Neutrophil (primary cell): ENCODE measurements around the gene BMAL1.

Experiments
- H3K27ac ChIP-seq: fragments of 200-600 bp; sonication (generic); 2 replicates; pipeline ENCODE4 v1.5.1; 2016; ENCODE audit warnings: mild to moderate bottlenecking, moderate library complexity
- H3K27me3 ChIP-seq: fragments of 200-600 bp; sonication (generic); 2 replicates; pipeline ENCODE4 v1.6.0; 2016; ENCODE audit warnings: mild to moderate bottlenecking
- H3K36me3 ChIP-seq: fragments of 200-600 bp; sonication (generic); 2 replicates; pipeline ENCODE4 v1.5.1; 2017
- H3K4me1 ChIP-seq, 2 experiments: fragments of 200-600 bp in 1 of 2; sonication (generic) in 1 of 2; 1 replicate in 1 of 2; 2 replicates in 1 of 2; pipeline versions ENCODE4 v1.5.1 to v1.6.1; 2013 to 2016; ENCODE audit warnings: low read depth in 1 of 2, low read length in 1 of 2, mild to moderate bottlenecking in 1 of 2, moderate library complexity in 1 of 2; ENCODE audit not compliant: control insufficient read depth in 1 of 2, insufficient read depth in 1 of 2
- H3K4me3 ChIP-seq, 2 experiments: fragments of 200-600 bp in 1 of 2; sonication (generic) in 1 of 2; 1 replicate in 1 of 2; 2 replicates in 1 of 2; pipeline ENCODE4 v1.5.1; 2013 to 2016; ENCODE audit warnings: low read depth in 1 of 2, low read length in 1 of 2, mild to moderate bottlenecking in 1 of 2, moderate library complexity in 1 of 2
- H3K9me3 ChIP-seq: fragments of 200-600 bp; sonication (generic); 2 replicates; pipeline ENCODE4 v1.5.1; 2016
- TF ChIP-seq, protein P1 (sequence below): fragments of 200-600 bp; sonication (generic); IDR thresholded peaks from 2 replicates; pipeline ENCODE4 v1.5.1; 2016; ENCODE audit warnings: antibody characterized with exemption

The BMAL1 gene

DNA sequence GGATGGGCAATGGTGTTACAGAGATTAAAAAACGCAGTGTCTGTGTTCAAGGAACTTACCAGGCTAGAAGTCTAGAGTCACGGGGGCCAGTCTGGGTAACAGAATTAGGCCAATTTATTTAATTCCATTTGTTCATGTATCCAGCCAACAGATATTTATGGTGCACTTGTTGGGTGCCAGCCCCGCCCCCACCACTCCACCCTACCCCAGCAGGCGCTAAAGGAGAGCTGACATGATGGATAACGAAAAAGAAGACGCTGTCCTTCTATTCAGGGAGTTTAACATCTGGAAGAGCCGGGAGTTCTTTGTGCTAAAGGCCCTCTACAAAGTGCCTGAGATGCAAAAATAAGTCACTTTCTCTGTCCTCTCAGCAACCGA, 1.1 kb upstream of the BMAL1 start:
- H3K27ac ChIP-seq = peak overlapping the region; percentile 98
- H3K4me1 ChIP-seq = peaks cover 29 to 34% of the 10 kb centered on the region in 2 experiments
- H3K4me3 ChIP-seq = peak overlapping the region; percentile 98 to 99
- H3K27me3 ChIP-seq = peaks cover 87% of the 10 kb centered on the region
- TF ChIP-seq, protein P1, sequence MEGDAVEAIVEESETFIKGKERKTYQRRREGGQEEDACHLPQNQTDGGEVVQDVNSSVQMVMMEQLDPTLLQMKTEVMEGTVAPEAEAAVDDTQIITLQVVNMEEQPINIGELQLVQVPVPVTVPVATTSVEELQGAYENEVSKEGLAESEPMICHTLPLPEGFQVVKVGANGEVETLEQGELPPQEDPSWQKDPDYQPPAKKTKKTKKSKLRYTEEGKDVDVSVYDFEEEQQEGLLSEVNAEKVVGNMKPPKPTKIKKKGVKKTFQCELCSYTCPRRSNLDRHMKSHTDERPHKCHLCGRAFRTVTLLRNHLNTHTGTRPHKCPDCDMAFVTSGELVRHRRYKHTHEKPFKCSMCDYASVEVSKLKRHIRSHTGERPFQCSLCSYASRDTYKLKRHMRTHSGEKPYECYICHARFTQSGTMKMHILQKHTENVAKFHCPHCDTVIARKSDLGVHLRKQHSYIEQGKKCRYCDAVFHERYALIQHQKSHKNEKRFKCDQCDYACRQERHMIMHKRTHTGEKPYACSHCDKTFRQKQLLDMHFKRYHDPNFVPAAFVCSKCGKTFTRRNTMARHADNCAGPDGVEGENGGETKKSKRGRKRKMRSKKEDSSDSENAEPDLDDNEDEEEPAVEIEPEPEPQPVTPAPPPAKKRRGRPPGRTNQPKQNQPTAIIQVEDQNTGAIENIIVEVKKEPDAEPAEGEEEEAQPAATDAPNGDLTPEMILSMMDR = no peak
- no peaks in the 10 kb centered on the region for H3K36me3 ChIP-seq
- no peaks in the 10 kb centered on the region for H3K9me3 ChIP-seq

DNA sequence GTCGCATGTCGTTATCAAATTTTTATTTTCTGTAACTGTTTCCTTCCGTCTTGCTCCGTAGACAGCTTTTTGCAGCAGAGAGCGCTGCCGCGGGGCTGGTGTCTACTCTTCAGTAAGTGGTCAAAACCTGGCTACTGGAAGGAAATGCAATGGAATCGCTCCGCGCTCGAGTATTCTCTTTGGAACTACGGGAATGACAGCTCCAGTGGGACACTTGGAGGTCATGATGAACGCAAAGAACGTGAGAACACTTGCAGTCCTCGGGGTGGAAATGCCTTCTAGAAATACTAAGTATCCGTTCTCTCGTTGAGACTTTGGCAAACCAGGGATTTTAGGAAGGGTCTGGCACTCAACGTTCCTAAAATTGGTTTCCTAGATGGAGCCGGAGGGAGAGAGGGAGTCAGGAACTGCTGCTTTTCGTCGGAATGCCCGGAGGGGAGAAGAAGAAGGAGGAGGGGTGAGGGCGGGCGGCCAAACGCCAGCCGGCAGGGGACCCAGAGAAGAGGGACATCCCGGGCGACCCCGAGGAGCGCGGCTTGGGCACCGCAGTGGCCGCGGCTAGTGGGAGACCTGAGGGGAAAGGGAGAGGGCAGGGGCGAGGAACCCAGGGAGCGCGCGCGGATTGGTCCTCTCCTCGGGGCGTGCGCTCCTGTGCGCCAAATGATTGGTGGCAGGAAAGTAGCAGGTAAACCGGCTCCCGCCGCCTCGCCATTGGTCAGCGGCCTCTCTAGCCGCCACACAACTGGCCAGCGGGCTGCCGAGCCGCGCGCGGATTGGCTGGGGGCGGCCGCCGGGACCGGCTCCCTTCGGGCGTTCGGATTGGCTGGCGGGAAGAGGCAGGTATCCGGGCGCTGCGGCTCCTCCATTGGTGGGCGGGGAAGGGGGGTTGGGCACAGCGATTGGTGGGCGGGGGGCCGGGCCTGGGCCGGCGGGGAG, 490 bp upstream of the BMAL1 start:
- Histone ChIP-seq H3K4me3 (peak overlapping the region; percentile 98 to 99), H3K27me3 (peaks cover 81% of the 10 kb centered on the region), H3K9me3 (no peaks in the 10 kb centered on the region), H3K36me3 (no peaks in the 10 kb centered on the region), H3K27ac (peak overlapping the region; percentile 98), H3K4me1 (peaks cover 29 to 34% of the 10 kb centered on the region in 2 experiments)
- TF ChIP-seq, protein P1 = peak; percentile 36

DNA sequence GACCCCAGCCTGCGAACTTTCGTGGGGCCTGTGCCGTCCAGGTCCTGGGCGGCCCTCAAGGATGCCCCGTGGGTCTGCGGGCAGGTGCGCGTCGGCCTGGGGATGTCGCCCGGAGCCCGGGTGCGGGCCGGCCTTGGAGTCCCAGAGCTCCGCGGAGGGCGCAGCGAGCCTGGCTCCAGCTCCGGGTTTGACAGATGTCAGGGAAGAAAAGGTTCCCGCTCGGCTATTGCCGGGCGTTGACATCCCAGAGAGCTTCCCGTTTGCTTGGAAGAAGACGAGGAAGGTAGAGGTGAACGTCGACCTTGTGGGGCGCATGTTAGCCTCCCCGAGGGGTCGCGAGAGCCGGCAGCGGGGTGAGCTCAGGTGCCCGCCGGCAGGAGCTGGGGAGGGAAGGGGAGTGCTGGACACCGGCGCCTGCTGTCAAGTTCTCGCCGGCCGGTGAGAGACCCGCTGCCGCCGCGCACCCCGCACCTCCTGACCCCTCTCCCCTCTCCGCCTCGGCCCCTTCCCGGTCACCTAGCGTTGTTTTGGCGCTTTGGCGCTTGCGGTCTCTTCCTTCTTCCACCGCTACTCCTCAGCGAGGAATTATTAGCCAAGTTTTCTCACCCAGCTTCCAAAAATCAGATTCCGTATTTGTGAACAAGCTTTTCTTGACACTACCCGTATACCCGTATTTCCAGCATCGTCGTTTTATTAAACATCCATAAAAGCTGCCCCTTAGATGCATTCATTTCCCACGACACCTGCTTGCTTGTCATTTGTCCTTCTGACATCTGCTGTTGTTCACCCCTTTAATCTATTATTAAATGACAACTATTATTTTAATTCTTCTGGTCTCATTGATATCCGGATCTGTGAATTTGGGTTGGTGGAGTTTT, 1.3 kb downstream of the BMAL1 start:
- Histone ChIP-seq H3K9me3 (no peaks in the 10 kb centered on the region), H3K4me3 (peak overlapping the region; percentile 98 to 99), H3K36me3 (no peaks in the 10 kb centered on the region), H3K27me3 (peaks cover 63% of the 10 kb centered on the region), H3K4me1 (peaks cover 29 to 40% of the 10 kb centered on the region in 2 experiments), H3K27ac (peak overlapping the region; percentile 98)
- TF ChIP-seq, protein P1 = no peak

DNA sequence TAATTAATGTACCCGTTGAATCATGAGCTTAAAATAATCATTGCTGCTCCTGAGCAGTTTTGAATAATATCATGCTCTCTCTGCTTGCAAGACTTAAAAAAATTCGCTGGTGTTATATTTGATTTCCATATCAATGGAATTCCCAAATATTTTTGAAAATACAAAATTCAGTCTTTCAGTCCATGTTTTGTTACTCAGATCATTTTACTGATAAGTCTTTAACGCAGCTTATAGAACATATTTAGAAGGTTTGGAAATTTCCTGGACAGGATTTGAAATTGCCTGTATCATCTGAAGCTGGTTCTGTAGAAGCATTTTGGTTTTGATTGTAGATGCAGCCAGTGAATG, 1.9 kb downstream of the BMAL1 start:
- TF ChIP-seq, protein P1 = no peak
- H3K27ac ChIP-seq = no peak overlapping the region
- H3K4me3 ChIP-seq = peak overlapping the region; percentile 98 to 99
- peaks cover 57% of the 10 kb centered on the region for H3K27me3 ChIP-seq
- peaks cover 1% of the 10 kb centered on the region for H3K36me3 ChIP-seq
- no peaks in the 10 kb centered on the region for H3K9me3 ChIP-seq
- peaks cover 29 to 40% of the 10 kb centered on the region in 2 experiments for H3K4me1 ChIP-seq

DNA sequence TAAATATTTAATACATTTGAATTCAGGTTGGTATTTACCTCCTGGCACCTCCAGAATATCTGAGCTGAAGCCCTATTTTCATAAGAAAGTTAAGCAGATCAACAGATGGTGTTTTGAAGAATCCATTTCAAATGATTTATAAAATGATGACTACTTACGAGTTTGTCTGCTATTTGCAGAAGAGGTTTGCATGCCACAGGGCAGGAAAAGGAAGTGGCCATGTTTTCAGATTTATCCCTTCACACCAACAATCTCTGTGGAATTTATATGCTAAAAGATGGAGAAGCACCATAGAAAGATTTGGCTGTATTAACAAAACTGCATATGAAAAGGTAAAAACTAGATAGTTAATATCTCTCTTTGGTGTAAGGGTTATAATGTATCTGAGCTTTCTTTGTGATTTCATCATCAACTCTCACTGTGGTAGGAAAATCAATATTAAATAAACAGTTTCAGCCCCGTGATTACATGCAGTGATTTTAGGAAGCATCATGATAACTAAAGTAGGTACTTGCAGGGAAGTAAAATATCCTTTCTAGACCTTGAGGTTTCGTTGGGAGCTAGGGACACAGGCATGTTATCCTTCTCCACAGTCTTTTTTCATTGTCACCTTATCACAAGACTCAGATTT, 2.6 kb downstream of the BMAL1 start:
- TF ChIP-seq, protein P1 = no peak
- peak overlapping the region; percentile 40 for H3K27ac ChIP-seq
- H3K27me3 ChIP-seq = peaks cover 49% of the 10 kb centered on the region
- peaks cover 5% of the 10 kb centered on the region for H3K36me3 ChIP-seq
- H3K9me3 ChIP-seq = no peaks in the 10 kb centered on the region
- peaks cover 29 to 40% of the 10 kb centered on the region in 2 experiments for H3K4me1 ChIP-seq
- H3K4me3 ChIP-seq = peak overlapping the region; percentile 4 to 99
